H1 (cell line): ENCODE data around the gene CCDC138. TPM values are rescaled to one million over a fixed set of nuclear protein-coding genes. Genes with fewer than 3 reads are reported as not detected.

Source experiments
- CTCF ChIA-PET: fragments of 300-600 bp; sonication (Branson Sonifier 250); formaldehyde crosslinking; loops from one replicate; lab custom pipeline; 2021; ENCODE audit not compliant: partially characterized antibody; lab: Charles Lee
- POLR2A ChIA-PET: fragments of 300-600 bp; sonication (Branson Sonifier 250); formaldehyde crosslinking; loops from one replicate; lab custom pipeline; 2021; ENCODE audit warnings: inconsistent platforms; ENCODE audit not compliant: partially characterized antibody; lab: Charles Lee
- DNase-seq, 2 experiments: peaks; one replicate each; pipeline versions ENCODE4 v3.0.0 to v3.0.0-alpha.2; 2010 to 2022; ENCODE audit warnings: low spot score in 2 of 2, low read depth in 1 of 2, mixed read lengths in 1 of 2
- FAIRE-seq: peaks from 2 replicates; lab custom pipeline; 2011; peaks lifted over from hg19 to GRCh38; lab: Jason Lieb, UNC
- H2AFZ ChIP-seq: 2 replicates; pipeline ENCODE4 v1.8.1; 2012; ENCODE audit warnings: low read length, inconsistent platforms
- H2AK5ac ChIP-seq: 2 replicates; pipeline ENCODE4 v1.6.1; 2013; ENCODE audit warnings: low read depth, low read length
- H2BK120ac ChIP-seq: replicated peaks from 2 replicates; pipeline ENCODE3; 2013; ENCODE audit warnings: low read depth, low read length, inconsistent platforms
- H2BK12ac ChIP-seq: 2 replicates; pipeline ENCODE4 v1.6.1; 2013; ENCODE audit warnings: low read depth, low read length
- H2BK15ac ChIP-seq: 2 replicates; pipeline ENCODE4 v1.6.1; 2013; ENCODE audit warnings: low read length
- H2BK20ac ChIP-seq: 2 replicates; pipeline ENCODE4 v1.6.1; 2013; ENCODE audit warnings: low read length
- H2BK5ac ChIP-seq: 2 replicates; pipeline ENCODE4 v1.6.1; 2013; ENCODE audit warnings: low read depth, low read length
- H3K14ac ChIP-seq: 2 replicates; pipeline ENCODE4 v1.6.1; 2013; ENCODE audit warnings: inconsistent platforms; ENCODE audit not compliant: insufficient read length
- H3K18ac ChIP-seq: 2 replicates; pipeline ENCODE4 v1.6.1; 2013; ENCODE audit warnings: low read length; ENCODE audit errors: extremely low read depth
- H3K23ac ChIP-seq: 2 replicates; pipeline ENCODE4 v1.6.1; 2013; ENCODE audit warnings: inconsistent platforms; ENCODE audit not compliant: insufficient read length
- H3K23me2 ChIP-seq: 2 replicates; pipeline ENCODE4 v1.6.1; 2013; ENCODE audit warnings: low read depth, low read length
- H3K27ac ChIP-seq: 2 replicates; pipeline ENCODE4 v1.6.1; 2011; ENCODE audit warnings: low read depth, low read length, inconsistent platforms
- H3K27me3 ChIP-seq, 4 experiments: replicated peaks in 1 of 4; 1 replicate in 1 of 4; 2 replicates in 3 of 4; pipeline versions ENCODE4 v1.6.1 to v1.8.1; 2011 to 2013; ENCODE audit warnings: low read length in 3 of 4, mild to moderate bottlenecking in 3 of 4, inconsistent platforms in 2 of 4, mixed read lengths in 2 of 4, moderate library complexity in 1 of 4; ENCODE audit not compliant: control insufficient read depth in 3 of 4, insufficient read depth in 3 of 4; ENCODE audit errors: extremely low read depth in 1 of 4
- H3K36me3 ChIP-seq, 4 experiments: 2 replicates each; pipeline versions ENCODE4 v1.6.1 to v1.8.1; 2011 to 2013; ENCODE audit warnings: mild to moderate bottlenecking in 4 of 4, low read length in 3 of 4, moderate library complexity in 2 of 4, control low read depth in 1 of 4, inconsistent platforms in 1 of 4; ENCODE audit not compliant: insufficient read depth in 4 of 4, control insufficient read depth in 2 of 4
- H3K4ac ChIP-seq: replicated peaks from 2 replicates; pipeline ENCODE3; 2013; ENCODE audit warnings: low read length, low read depth, mixed read lengths, inconsistent platforms; ENCODE audit not compliant: insufficient read length
- H3K4me1 ChIP-seq, 4 experiments: replicated peaks in 1 of 4; 1 replicate in 1 of 4; 2 replicates in 3 of 4; pipeline versions ENCODE4 v1.6.1 to v1.8.1; 2011 to 2013; ENCODE audit warnings: low read length in 3 of 4, inconsistent platforms in 2 of 4, mixed read lengths in 1 of 4; ENCODE audit not compliant: insufficient read depth in 4 of 4, control insufficient read depth in 3 of 4
- H3K4me2 ChIP-seq, 2 experiments: 2 replicates each; pipeline versions ENCODE4 v1.6.1 to v1.8.1; 2011 to 2013; ENCODE audit warnings: low read depth in 2 of 2, low read length in 2 of 2, control low read depth in 1 of 2, inconsistent platforms in 1 of 2, mild to moderate bottlenecking in 1 of 2; ENCODE audit not compliant: insufficient read depth in 1 of 2
- H3K4me3 ChIP-seq, 4 experiments: fragments of 200-600, 300-600 bp in 1 of 4; sonication (generic), shearing (Covaris generic), sonication (Bioruptor Twin) in 1 of 4; 2 replicates each; pipeline versions ENCODE4 v1.5.1 to v1.8.1; 2011 to 2016; ENCODE audit warnings: low read length in 4 of 4, low read depth in 3 of 4, control low read depth in 2 of 4, inconsistent platforms in 2 of 4, mild to moderate bottlenecking in 2 of 4, mixed read lengths in 1 of 4, moderate library complexity in 1 of 4; ENCODE audit not compliant: insufficient read depth in 2 of 4; ENCODE audit errors: extremely low read depth in 1 of 4
- H3K56ac ChIP-seq: replicated peaks from 2 replicates; pipeline ENCODE3; 2013; ENCODE audit warnings: low read depth, mild to moderate bottlenecking, mixed read lengths, low read length, inconsistent platforms; ENCODE audit not compliant: insufficient read length
- H3K79me1 ChIP-seq: 2 replicates; pipeline ENCODE4 v1.6.1; 2013; ENCODE audit warnings: low read depth, low read length, control low read depth
- H3K79me2 ChIP-seq, 2 experiments: 2 replicates each; pipeline versions ENCODE4 v1.6.1 to v1.8.1; 2012 to 2013; ENCODE audit warnings: low read length in 2 of 2, mild to moderate bottlenecking in 2 of 2, inconsistent platforms in 1 of 2; ENCODE audit not compliant: insufficient read depth in 2 of 2, control insufficient read depth in 1 of 2
- H3K9ac ChIP-seq, 4 experiments: replicated peaks in 1 of 4; 1 replicate in 1 of 4; 2 replicates in 3 of 4; pipeline versions ENCODE4 v1.6.1 to v1.8.1; 2011 to 2013; ENCODE audit warnings: low read depth in 3 of 4, low read length in 3 of 4, control low read depth in 2 of 4, mild to moderate bottlenecking in 2 of 4, moderate library complexity in 2 of 4, inconsistent platforms in 1 of 4; ENCODE audit errors: extremely low read depth in 1 of 4
- H3K9me3 ChIP-seq, 2 experiments: 2 replicates each; pipeline versions ENCODE4 v1.6.1 to v1.8.1; 2012 to 2013; ENCODE audit warnings: mild to moderate bottlenecking in 2 of 2, moderate library complexity in 2 of 2, control low read depth in 1 of 2, inconsistent platforms in 1 of 2, low read depth in 1 of 2, low read length in 1 of 2, mixed read lengths in 1 of 2; ENCODE audit not compliant: insufficient read depth in 2 of 2
- H4K20me1 ChIP-seq, 2 experiments: replicated peaks in 1 of 2; 2 replicates each; pipeline versions ENCODE3 to v1.8.1; 2011 to 2013; ENCODE audit warnings: inconsistent platforms in 2 of 2, low read length in 2 of 2, mild to moderate bottlenecking in 1 of 2; ENCODE audit not compliant: insufficient read depth in 2 of 2, control insufficient read depth in 1 of 2
- H4K5ac ChIP-seq: 2 replicates; pipeline ENCODE4 v1.6.1; 2013; ENCODE audit warnings: low read length, low read depth, mixed read lengths, inconsistent platforms; ENCODE audit not compliant: insufficient read length
- H4K8ac ChIP-seq: 2 replicates; pipeline ENCODE4 v1.8.0; 2013; ENCODE audit warnings: mild to moderate bottlenecking, moderate library complexity, low read length, inconsistent platforms; ENCODE audit not compliant: insufficient read depth; ENCODE audit errors: extremely low read depth
- H4K91ac ChIP-seq: replicated peaks from 2 replicates; pipeline ENCODE3; 2013; ENCODE audit warnings: low read length, mixed read lengths, inconsistent platforms; ENCODE audit not compliant: insufficient read length
- CEBPB ChIP-seq: IDR thresholded peaks from 2 replicates; pipeline ENCODE4 v1.6.1; 2012; ENCODE audit warnings: low read depth, low read length
- CHD2 ChIP-seq: IDR thresholded peaks from 2 replicates; pipeline ENCODE4 v1.6.1; 2012; ENCODE audit warnings: low read length, improper control_type of control experiment
- EP300 ChIP-seq, 2 experiments: IDR thresholded peaks; 1 replicate in 1 of 2; 2 replicates in 1 of 2; pipeline ENCODE4 v1.6.1; 2011 to 2012; ENCODE audit warnings: low read depth in 2 of 2, low read length in 2 of 2, mild to moderate bottlenecking in 2 of 2, borderline replicate concordance in 1 of 2, inconsistent platforms in 1 of 2, moderate library complexity in 1 of 2
- SIX5 ChIP-seq: IDR thresholded peaks from 2 replicates; pipeline ENCODE4 v1.6.1; 2011; ENCODE audit warnings: mild to moderate bottlenecking, low read depth, low read length
- SP1 ChIP-seq: IDR thresholded peaks from 2 replicates; pipeline ENCODE4 v1.6.1; 2011; ENCODE audit warnings: low read depth, low read length
- SP4 ChIP-seq: IDR thresholded peaks from 2 replicates; pipeline ENCODE4 v1.6.1; 2012; ENCODE audit warnings: low read length, inconsistent platforms
- WGBS, 2 experiments: shearing (Covaris generic) in 1 of 2; methylation state at CpG; one replicate each; pipeline versions ENCODE4 v1.1.6 to v1.1.7; 2013 to 2015; ENCODE audit warnings: low lambda C conversion rate in 2 of 2, mixed read lengths in 2 of 2, inconsistent platforms in 1 of 2, low coverage in 1 of 2, missing lambda C conversion rate in 1 of 2; ENCODE audit not compliant: insufficient replicate concordance in 2 of 2, insufficient coverage in 1 of 2, insufficient read length in 1 of 2; ENCODE audit errors: extremely low coverage in 1 of 2, missing lambda C conversion rate in 1 of 2; 5-methylcytosine and 5-hydroxymethylcytosine counted together
- polyA plus RNA-seq, 7 experiments: library from polyadenylated mRNA; depleted of rRNA in 3 of 7; stranded (reverse) in 5 of 7; unstranded in 2 of 7; fragments of >200 nt in 5 of 7; fragments of 200-250 nt in 2 of 7; gene quantifications; 1 replicate in 5 of 7; 2 replicates in 1 of 7; 4 replicates in 1 of 7; pipeline versions ENCODE4 v1.2.1 to v1.2.3, GENCODE V29; 2011 to 2013; ENCODE audit warnings: missing spikeins in 2 of 7, mixed read lengths in 2 of 7
- total RNA-seq: library from RNA; stranded (reverse); fragmentation: NEBNext Ultra II Directional; extraction: Animal tissue kit (Norgen Biotek cat#: 25700); gene quantifications from 2 replicates; pipeline ENCODE4 v1.2.1, GENCODE V29; 2021

The CCDC138 gene
- total and polyA plus RNA-seq, 2 of the 8 experiments (the other 6 are each of a cell fraction or from before 2014, with no cell fraction given), result 8.3 to 29.8 TPM

GRCh38 chr2:108847000-108847399 is 60.4 kb downstream of the CCDC138 start:
- Histone ChIP-seq H3K4me2 (no peak overlapping the region), H2AK5ac (no peak overlapping the region), H2BK12ac (no peak overlapping the region), H3K14ac (no peak overlapping the region), H3K18ac (no peak overlapping the region), H3K36me3 (peaks cover 0 to 22% (median 8%) of the 10 kb centered on the region in 4 experiments; a peak in 6 of 8 replicates), H3K4ac (no peak overlapping the region), H2BK120ac (no peak overlapping the region), H3K9ac (no peak overlapping the region), H3K27ac (no peak overlapping the region), H4K8ac (no peak overlapping the region), H2AFZ (no peak overlapping the region), H3K4me3 (no peak overlapping the region), H4K91ac (no peak overlapping the region), H3K9me3 (no peaks in the 10 kb centered on the region), H3K79me2 (no peaks in the 10 kb centered on the region), H3K79me1 (no peaks in the 10 kb centered on the region), H3K56ac (no peak overlapping the region), H3K23me2 (no peaks in the 10 kb centered on the region), H3K23ac (no peak overlapping the region), H4K20me1 (peaks cover 0 to 1% of the 10 kb centered on the region in 2 experiments), H2BK5ac (no peak overlapping the region), H3K27me3 (no peaks in the 10 kb centered on the region), H2BK20ac (no peak overlapping the region), H2BK15ac (no peak overlapping the region), H4K5ac (no peak overlapping the region), H3K4me1 (no peaks in the 10 kb centered on the region)
- no peak for TF ChIP-seq CEBPB
- no peak for TF ChIP-seq SIX5
- no peak for TF ChIP-seq EP300 (IDR thresholded peaks at IDR 0.05; ENCODE audit: borderline replicate concordance in 1 of 2, low read depth in 2 of 2, low read length in 2 of 2)
- TF ChIP-seq CHD2, result no peak
- TF ChIP-seq SP4, result no peak
- no peak for TF ChIP-seq SP1
- ChIA-PET POLR2A (no interaction called here), CTCF (no interaction called here)
- FAIRE-seq (no peak), DNase-seq (no peak)
- WGBS, 2 experiments, result 73% methylated on average over 1 of the region's 1 CpG; no CpG with 5 or more reads in 1 of the 2 experiments
